Natural killer cell (primary cell): ENCODE data around the gene TMED10. TPM values are rescaled to one million over a fixed set of nuclear protein-coding genes. Genes with fewer than 3 reads are reported as not detected.
"Not testable (repeated sequence)": the region's sequence is repeated elsewhere in the genome, so short reads cannot be mapped to it uniquely, and the experiment has no call there.

Experiments
- ATAC-seq, 3 donors: fragments of 150-1000 bp in 2 of 3; fragments of 200-7000 bp in 1 of 3; cut with Tn5 transposase; 1 replicate in 1 of 3; 2 replicates in 2 of 3; pipeline ENCODE4 v1.10.0; 2021; ENCODE audit warnings: mild to moderate bottlenecking in 2 of 3, moderate library complexity in 2 of 3
- DNase-seq, 2 donors: peaks; one replicate each; pipeline versions ENCODE4 v3.0.0 to v3.0.0-alpha.2; 2013 to 2021; ENCODE audit warnings: mixed read lengths in 1 of 2
- H3K27ac ChIP-seq: one replicate; pipeline ENCODE4 v1.5.1; 2013; ENCODE audit warnings: mild to moderate bottlenecking, low read length
- H3K27me3 ChIP-seq: one replicate; pipeline ENCODE4 v1.6.1; 2013; ENCODE audit warnings: low read length; ENCODE audit not compliant: control insufficient read depth, insufficient read depth
- H3K36me3 ChIP-seq: one replicate; pipeline ENCODE4 v1.6.1; 2013; ENCODE audit warnings: low read length; ENCODE audit not compliant: control insufficient read depth, insufficient read depth
- H3K4me1 ChIP-seq: one replicate; pipeline ENCODE4 v1.6.1; 2013; ENCODE audit warnings: low read length; ENCODE audit not compliant: control insufficient read depth, insufficient read depth
- H3K4me3 ChIP-seq: one replicate; pipeline ENCODE4 v1.5.1; 2013; ENCODE audit warnings: low read length
- H3K9me3 ChIP-seq: one replicate; pipeline ENCODE4 v1.6.1; 2013; ENCODE audit warnings: low read length; ENCODE audit not compliant: control insufficient read depth, insufficient read depth
- H3K27ac Mint-ChIP-seq, 2 donors: one replicate each; pipeline ENCODE4 v1.8.0; 2022; ENCODE audit warnings: mild to moderate bottlenecking in 2 of 2, mixed read lengths in 2 of 2, moderate library complexity in 1 of 2
- H3K27me3 Mint-ChIP-seq, 2 donors: one replicate each; pipeline ENCODE4 v1.8.0; 2022; ENCODE audit warnings: low read depth in 2 of 2, mixed read lengths in 2 of 2
- H3K36me3 Mint-ChIP-seq: one replicate; pipeline ENCODE4 v1.8.0; 2022; ENCODE audit warnings: mixed read lengths
- H3K4me1 Mint-ChIP-seq, 2 donors: one replicate each; pipeline ENCODE4 v1.8.0; 2022; ENCODE audit warnings: mixed read lengths in 2 of 2
- H3K4me3 Mint-ChIP-seq: one replicate; pipeline ENCODE4 v1.8.0; 2022; ENCODE audit warnings: mild to moderate bottlenecking, moderate library complexity, mixed read lengths
- H3K9me3 Mint-ChIP-seq, 2 donors: one replicate each; pipeline ENCODE4 v1.8.0; 2022; ENCODE audit warnings: mixed read lengths in 2 of 2
- WGBS: methylation state at CpG from one replicate; pipeline ENCODE4 v1.1.7; 2013; ENCODE audit warnings: missing lambda C conversion rate; ENCODE audit not compliant: insufficient coverage; 5-methylcytosine and 5-hydroxymethylcytosine counted together
- intact Hi-C: fragments of 100-400 bp; cut with micrococcal nuclease; formaldehyde crosslinking; loops from one replicate; pipeline ENCODE4 v1.14.2; 2022
- total RNA-seq, 4 donors: library from RNA; stranded (reverse); fragments of 120-200 nt in 1 of 4; gene quantifications; one replicate each; pipeline versions ENCODE4 v1.2.3 to v1.2.4, GENCODE V29; 2013 to 2022
- TF ChIP-seq, protein P1 (sequence below): fragments of 200-600 bp; IDR thresholded peaks from one replicate; pipeline ENCODE4 v1.8.0; 2022; ENCODE audit warnings: antibody characterized with exemption

TMED10 gene
- total RNA-seq, 3 donors from 2014 or later (not counting 1 experiment from before 2014, with no cell fraction given), result 216 to 244 (median 231) TPM

DNA sequence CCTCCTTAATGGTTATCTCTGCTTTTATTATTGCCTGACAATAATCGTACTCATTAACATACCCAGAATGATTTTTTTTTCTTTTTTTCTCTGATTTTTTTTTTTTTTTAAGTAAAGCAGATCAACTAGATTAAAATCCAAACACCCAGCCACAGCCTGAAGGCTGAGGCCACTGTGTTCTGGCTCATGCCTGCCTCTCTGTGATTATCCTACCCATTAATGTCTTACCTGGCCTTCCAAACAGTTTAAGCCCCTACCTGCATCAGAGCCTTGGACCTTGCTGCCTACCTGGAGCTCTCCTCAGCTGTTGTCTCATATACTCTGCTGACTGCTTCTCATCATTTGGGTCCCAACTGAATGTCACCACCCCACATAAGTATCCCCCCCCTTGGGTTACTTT, 6.8 kb upstream of the TMED10 start:
- WGBS, result 83% methylated on average over 1 of the region's 1 CpG
- Histone ChIP-seq H3K4me1 (peaks cover 4% of the 10 kb centered on the region), H3K4me3 (no peak overlapping the region), H3K9me3 (no peaks in the 10 kb centered on the region), H3K36me3 (no peaks in the 10 kb centered on the region), H3K27me3 (no peaks in the 10 kb centered on the region), H3K27ac (no peak overlapping the region)
- ATAC-seq, result no peak
- H3K27me3 Mint-ChIP-seq, result peaks cover 4 to 11% of the 10 kb centered on the region in 2 donors
- H3K9me3 Mint-ChIP-seq, result no peaks in the 10 kb centered on the region
- no peaks in the 10 kb centered on the region for H3K36me3 Mint-ChIP-seq
- intact Hi-C loops, result no loop called here
- no peak overlapping the region for H3K4me3 Mint-ChIP-seq
- TF ChIP-seq, protein P1, sequence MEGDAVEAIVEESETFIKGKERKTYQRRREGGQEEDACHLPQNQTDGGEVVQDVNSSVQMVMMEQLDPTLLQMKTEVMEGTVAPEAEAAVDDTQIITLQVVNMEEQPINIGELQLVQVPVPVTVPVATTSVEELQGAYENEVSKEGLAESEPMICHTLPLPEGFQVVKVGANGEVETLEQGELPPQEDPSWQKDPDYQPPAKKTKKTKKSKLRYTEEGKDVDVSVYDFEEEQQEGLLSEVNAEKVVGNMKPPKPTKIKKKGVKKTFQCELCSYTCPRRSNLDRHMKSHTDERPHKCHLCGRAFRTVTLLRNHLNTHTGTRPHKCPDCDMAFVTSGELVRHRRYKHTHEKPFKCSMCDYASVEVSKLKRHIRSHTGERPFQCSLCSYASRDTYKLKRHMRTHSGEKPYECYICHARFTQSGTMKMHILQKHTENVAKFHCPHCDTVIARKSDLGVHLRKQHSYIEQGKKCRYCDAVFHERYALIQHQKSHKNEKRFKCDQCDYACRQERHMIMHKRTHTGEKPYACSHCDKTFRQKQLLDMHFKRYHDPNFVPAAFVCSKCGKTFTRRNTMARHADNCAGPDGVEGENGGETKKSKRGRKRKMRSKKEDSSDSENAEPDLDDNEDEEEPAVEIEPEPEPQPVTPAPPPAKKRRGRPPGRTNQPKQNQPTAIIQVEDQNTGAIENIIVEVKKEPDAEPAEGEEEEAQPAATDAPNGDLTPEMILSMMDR, result no peak
- peaks cover 0 to 1% of the 10 kb centered on the region in 2 donors for H3K4me1 Mint-ChIP-seq
- no peak for DNase-seq
- H3K27ac Mint-ChIP-seq, result no peak overlapping the region

GRCh38 chr14:75182821-75183220, 6.4 kb upstream of the TMED10 start:
- Mint-ChIP-seq H3K27me3 (peaks cover 3 to 8% of the 10 kb centered on the region in 2 donors), H3K36me3 (no peaks in the 10 kb centered on the region), H3K27ac (no peak overlapping the region), H3K4me3 (no peak overlapping the region), H3K9me3 (no peaks in the 10 kb centered on the region), H3K4me1 (no peaks in the 10 kb centered on the region)
- WGBS, result 83% methylated on average over 1 of the region's 1 CpG
- no peaks in the 10 kb centered on the region for H3K36me3 ChIP-seq
- TF ChIP-seq, protein P1, result no peak
- no peaks in the 10 kb centered on the region for H3K9me3 ChIP-seq
- H3K4me3 ChIP-seq, result no peak overlapping the region
- H3K4me1 ChIP-seq, result peaks cover under 1% of the 10 kb centered on the region
- no peak for ATAC-seq
- intact Hi-C loops, result no loop called here
- no peak overlapping the region for H3K27ac ChIP-seq
- no peaks in the 10 kb centered on the region for H3K27me3 ChIP-seq
- no peak for DNase-seq

DNA sequence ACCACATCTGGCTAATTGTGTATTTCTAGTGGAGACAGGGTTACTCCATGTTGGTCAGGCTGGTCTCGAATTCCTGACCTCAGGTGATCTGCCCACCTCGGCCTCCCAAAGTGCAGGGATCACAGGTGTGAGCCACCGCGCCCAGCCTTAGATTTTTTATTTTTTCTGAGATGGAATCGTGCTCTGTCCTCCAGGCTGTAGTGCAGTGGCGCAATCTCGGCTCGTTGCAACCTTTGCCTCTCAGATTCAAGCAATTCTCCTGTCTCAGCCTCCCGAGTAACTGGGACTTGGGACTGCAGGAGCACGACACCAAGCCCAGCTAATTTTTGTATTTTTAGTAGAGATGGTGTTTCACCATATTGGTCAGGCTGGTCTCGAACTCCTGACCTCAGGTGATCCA, 5.8 kb upstream of the TMED10 start:
- H3K4me1 ChIP-seq, H3K36me3 ChIP-seq, H3K9me3 Mint-ChIP-seq, H3K27me3 Mint-ChIP-seq, ATAC-seq, H3K27ac ChIP-seq, H3K36me3 Mint-ChIP-seq, H3K27me3 ChIP-seq, H3K27ac Mint-ChIP-seq, DNase-seq, H3K4me1 Mint-ChIP-seq, H3K4me3 ChIP-seq, H3K9me3 ChIP-seq, H3K4me3 Mint-ChIP-seq, intact Hi-C loops: not testable (repeated sequence)
- 85% methylated on average over 11 of the region's 11 CpGs for WGBS

DNA sequence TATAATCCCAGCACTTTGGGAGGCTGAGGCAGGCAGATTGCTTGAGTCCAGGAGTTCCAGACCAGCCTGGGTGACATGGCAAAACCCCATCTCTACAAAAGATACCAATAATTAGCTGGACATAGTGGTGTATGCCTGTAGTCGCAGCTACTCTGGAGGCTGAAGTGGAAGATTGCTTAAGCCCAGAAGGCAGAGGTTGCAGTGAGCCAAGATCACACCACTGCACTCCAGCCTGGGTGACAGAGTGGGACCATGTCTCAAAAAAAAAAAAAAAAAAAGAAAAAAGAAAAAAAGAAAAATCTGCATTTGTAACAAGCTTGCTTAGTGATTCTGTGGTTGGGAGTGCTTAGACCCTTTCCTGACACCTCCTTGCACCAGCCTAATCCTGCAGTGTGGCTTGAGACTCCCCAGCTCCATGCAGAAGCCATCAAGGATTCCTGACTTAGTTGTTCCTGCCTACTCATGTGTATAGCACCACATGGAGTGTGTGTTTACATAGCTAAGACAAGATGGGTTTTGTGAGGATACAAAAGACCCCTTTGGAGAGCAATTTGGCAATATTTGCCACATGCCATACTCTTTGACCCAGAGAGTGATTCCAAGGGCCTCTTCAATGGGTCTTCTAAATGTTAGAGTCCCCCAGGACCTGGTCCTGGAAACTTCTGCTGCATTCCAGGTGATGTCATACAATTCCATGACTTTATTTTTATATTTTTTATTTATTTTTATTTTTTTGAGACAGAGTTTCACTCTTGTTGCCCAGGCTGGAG, 5.1 kb upstream of the TMED10 start:
- H3K27ac Mint-ChIP-seq, result no peak overlapping the region
- H3K36me3 Mint-ChIP-seq, result no peaks in the 10 kb centered on the region
- TF ChIP-seq, protein P1, result no peak
- no peaks in the 10 kb centered on the region for H3K9me3 Mint-ChIP-seq
- H3K4me1 Mint-ChIP-seq, result peaks cover 9% of the 10 kb centered on the region in 2 donors
- WGBS, result 100% methylated on average over 1 of the region's 1 CpG
- H3K36me3 ChIP-seq, result no peaks in the 10 kb centered on the region
- ATAC-seq (no peak), DNase-seq (no peak)
- no peak overlapping the region for H3K27ac ChIP-seq
- H3K27me3 Mint-ChIP-seq, result peaks cover under 1 to 3% of the 10 kb centered on the region in 2 donors
- no peak overlapping the region for H3K4me3 ChIP-seq
- intact Hi-C loops, result no loop called here
- H3K4me1 ChIP-seq, result peaks cover 4% of the 10 kb centered on the region
- no peaks in the 10 kb centered on the region for H3K9me3 ChIP-seq
- no peak overlapping the region for H3K4me3 Mint-ChIP-seq
- no peaks in the 10 kb centered on the region for H3K27me3 ChIP-seq
